GM10266 (cell line): ENCODE data around the gene NEK6.

Source experiments
- DNase-seq: peaks from one replicate; pipeline ENCODE4 v3.0.0; 2012; ENCODE audit errors: extremely low spot score
- TF ChIP-seq, protein P1 (sequence below): IDR thresholded peaks from 2 replicates; pipeline ENCODE4 v1.5.1; 2012; ENCODE audit warnings: mild to moderate bottlenecking, low read depth; ENCODE audit not compliant: control insufficient read depth, insufficient read depth; ENCODE audit errors: missing control alignments

NEK6 gene

DNA sequence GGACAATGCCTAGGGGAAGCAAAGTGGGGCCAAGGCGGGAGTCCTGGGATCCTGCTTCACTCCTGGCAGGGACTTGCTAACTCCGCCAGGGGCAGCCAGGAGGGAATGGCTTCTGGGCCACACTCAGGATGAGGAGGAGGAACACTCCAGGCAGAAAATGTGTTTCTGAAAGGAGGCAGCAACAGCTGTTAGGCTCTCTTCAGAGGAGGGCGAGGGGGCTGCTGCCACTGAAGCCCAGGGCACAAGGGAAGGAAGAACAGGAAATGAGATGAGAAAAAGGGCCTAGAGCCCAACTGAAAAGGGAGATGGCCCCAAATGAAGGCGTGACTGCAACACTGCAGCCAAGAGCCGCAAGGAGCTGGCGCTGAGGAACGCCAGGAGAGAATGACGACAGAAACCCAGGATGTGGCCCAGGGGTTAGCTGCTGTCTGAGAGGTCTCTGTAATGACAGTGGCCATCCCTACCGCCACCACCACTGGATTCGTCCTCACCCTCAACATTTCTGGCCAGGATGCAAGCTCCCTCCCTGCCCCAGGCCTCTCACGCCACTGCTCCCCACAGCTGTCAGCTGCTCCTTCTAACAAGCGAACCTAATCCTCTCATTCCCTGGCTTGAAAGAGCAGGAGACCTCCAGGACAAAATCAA lies 141.7 kb downstream of the NEK6 start:
- TF ChIP-seq, protein P1, sequence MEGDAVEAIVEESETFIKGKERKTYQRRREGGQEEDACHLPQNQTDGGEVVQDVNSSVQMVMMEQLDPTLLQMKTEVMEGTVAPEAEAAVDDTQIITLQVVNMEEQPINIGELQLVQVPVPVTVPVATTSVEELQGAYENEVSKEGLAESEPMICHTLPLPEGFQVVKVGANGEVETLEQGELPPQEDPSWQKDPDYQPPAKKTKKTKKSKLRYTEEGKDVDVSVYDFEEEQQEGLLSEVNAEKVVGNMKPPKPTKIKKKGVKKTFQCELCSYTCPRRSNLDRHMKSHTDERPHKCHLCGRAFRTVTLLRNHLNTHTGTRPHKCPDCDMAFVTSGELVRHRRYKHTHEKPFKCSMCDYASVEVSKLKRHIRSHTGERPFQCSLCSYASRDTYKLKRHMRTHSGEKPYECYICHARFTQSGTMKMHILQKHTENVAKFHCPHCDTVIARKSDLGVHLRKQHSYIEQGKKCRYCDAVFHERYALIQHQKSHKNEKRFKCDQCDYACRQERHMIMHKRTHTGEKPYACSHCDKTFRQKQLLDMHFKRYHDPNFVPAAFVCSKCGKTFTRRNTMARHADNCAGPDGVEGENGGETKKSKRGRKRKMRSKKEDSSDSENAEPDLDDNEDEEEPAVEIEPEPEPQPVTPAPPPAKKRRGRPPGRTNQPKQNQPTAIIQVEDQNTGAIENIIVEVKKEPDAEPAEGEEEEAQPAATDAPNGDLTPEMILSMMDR: no peak
- DNase-seq: no peak

DNA sequence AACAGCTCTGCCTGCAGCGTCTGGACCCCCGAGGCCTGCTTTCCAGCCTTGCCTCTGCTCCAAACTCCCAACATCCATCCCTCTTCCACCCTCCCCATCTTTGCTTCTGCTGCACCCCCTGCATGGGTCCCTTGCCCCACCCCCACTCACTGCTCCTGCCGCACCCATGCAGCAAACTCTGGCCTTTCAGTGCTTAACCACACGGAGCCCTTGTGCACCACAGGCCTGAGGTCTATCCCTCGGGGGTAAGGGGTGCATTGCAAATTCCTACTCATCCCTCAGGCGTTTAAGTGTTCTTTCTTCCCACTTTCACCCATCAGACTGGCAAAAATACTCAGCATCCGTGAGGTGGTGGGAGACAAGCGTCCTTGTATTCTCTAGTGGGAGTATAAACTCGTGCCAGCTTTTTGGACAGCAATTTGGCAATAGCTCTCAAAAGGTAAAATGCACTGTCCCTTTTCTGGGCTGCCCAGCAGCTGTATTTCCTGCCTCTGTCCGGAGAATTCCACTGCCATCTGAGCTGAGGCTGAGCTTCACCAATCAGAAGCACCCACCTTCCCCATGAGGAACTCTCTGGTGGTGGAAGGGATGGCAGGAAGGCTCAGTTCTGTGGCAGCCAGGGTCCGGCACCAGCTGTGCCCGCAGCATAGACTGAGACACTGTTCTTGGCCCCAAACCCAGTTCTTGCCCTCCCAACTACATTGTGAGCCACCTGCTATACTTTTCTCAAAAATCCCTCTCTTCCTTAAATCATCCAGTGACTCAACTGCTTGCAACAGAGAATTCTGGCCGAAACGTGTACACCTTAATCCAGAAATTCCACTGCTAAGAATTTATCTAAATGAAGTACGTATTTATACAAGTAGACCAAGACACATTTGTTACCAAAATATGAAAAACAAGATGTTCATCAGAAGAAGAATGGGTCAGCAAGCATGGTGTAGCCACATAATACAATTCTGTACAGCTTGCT lies 142.5 kb downstream of the NEK6 start:
- TF ChIP-seq, protein P1: no peak
- no peak for DNase-seq
